ENCODE measurements around the gene MED15.

Gene MED15

DNA sequence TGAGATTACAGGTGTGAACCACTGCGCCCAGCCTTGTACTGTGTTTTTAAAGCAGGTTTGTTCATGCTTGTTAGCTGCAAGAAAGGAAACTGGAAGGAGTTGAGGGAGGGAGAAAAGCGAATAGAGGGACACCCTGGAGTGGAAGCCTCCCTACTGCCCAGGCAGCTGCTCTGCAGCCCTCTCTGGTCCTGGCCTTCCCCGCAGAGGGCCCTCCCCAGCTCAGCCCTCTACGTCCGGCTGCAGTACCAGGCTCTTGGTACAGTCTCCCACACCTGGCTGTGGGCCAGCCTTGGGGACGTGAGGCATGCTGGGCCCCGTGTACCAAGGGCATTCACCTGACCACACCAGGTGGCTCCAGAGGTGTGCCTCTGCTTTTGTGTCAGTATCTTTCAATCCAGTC lies 70.8 kb downstream of the MED15 start:
- no peak for TF ChIP-seq CTCF (IDR thresholded peaks at IDR 0.05; ENCODE audit: control extremely low read depth, extremely low read depth, low read depth, missing control alignments)
- POLR2A ChIA-PET = no interaction called here
- DNase-seq (ENCODE audit: extremely low spot score) = no peak
- CTCF ChIA-PET = interaction anchor here (10.6 kb wide), 1 partner anchor 15 kb away, joined by 85 read pairs; no protein-coding TSS in a partner anchor

- no peak for TF ChIP-seq CTCF (IDR thresholded peaks at IDR 0.05; ENCODE audit: control extremely low read depth, extremely low read depth, low read depth, missing control alignments)
- POLR2A ChIA-PET = no interaction called here
- no peak for DNase-seq (ENCODE audit: extremely low spot score)
- CTCF ChIA-PET = interaction anchor here (1.5 to 10.6 kb wide), 2 partner anchors 16 to 29 kb away, joined by 3 to 85 read pairs; no protein-coding TSS in a partner anchor
Measured at GRCh38 chr22:20578707-20579106, 71.3 kb downstream of the MED15 start.

DNA sequence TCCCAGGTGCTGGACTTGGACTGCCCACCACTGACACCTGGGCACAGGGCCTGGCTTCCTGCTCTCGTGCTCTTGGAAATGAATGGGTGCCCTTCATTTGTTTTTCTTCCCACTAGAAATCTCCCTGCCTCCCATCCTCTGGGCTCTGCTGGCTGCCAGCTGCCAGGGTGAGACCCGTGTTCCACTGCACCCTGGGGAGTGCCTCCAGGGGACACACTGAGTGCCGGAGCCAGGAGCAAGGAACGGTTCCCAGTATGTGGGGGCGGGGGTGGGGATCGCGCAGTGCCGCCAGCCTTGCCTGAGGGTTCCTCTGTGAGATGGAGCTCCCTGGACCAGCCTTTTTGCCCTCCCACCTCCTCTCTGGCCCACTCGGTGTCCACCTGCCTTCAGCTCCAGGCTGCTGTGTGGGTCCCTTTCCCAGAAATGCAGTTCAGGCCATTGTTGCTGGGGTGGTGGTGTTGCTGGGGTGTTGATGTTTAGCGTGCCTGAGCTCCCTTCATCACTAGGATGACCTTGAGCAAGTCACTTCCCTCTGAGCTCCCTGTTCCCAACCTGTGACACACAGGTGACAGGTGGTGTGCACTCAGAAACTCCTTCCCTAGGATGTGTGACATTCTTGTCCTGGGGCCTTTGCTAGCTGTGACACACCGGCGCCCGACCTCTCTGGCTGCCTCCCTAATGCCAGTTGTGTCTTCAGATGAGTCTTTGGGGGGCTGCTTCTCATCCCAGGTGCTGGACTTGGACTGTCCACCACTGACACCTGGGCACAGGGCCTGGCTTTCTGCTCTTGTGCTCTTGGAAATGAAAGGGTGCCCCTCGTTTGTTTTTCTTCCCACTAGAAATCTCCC lies 72.1 kb downstream of the MED15 start:
- ChIA-PET CTCF (interaction anchor here (1.2 to 10.6 kb wide), 5 partner anchors 8 to 34 kb away, joined by 3 to 85 read pairs (median 4); no protein-coding TSS in a partner anchor), POLR2A (interaction anchor here (0.5 kb wide), 1 partner anchor 9 kb away, joined by 6 read pairs; no protein-coding TSS in a partner anchor)
- no peak for DNase-seq (ENCODE audit: extremely low spot score)
- no peak for TF ChIP-seq CTCF (IDR thresholded peaks at IDR 0.05; ENCODE audit: control extremely low read depth, extremely low read depth, low read depth, missing control alignments)

GRCh38 chr22:20580179-20580578 lies 72.8 kb downstream of the MED15 start:
- no peak for TF ChIP-seq CTCF (IDR thresholded peaks at IDR 0.05; ENCODE audit: control extremely low read depth, extremely low read depth, low read depth, missing control alignments)
- DNase-seq (ENCODE audit: extremely low spot score) = no peak
- CTCF ChIA-PET = interaction anchor here (0.7 to 10.6 kb wide), 6 partner anchors 9 to 33 kb away, joined by 3 to 85 read pairs (median 4); no protein-coding TSS in a partner anchor
- POLR2A ChIA-PET = no interaction called here

GRCh38 chr22:20580611-20581502 lies 73.4 kb downstream of the MED15 start:
- CTCF ChIA-PET = interaction anchor here (0.7 to 10.6 kb wide), 4 partner anchors 10 to 28 kb away, joined by 3 to 85 read pairs (median 7); no protein-coding TSS in a partner anchor
- DNase-seq (ENCODE audit: extremely low spot score) = no peak
- POLR2A ChIA-PET = no interaction called here
- TF ChIP-seq CTCF (IDR thresholded peaks at IDR 0.05; ENCODE audit: control extremely low read depth, extremely low read depth, low read depth, missing control alignments) = no peak

GRCh38 chr22:20581503-20582170 lies 74.2 kb downstream of the MED15 start:
- no peak for DNase-seq (ENCODE audit: extremely low spot score)
- no peak for TF ChIP-seq CTCF (IDR thresholded peaks at IDR 0.05; ENCODE audit: control extremely low read depth, extremely low read depth, low read depth, missing control alignments)
- ChIA-PET POLR2A (no interaction called here), CTCF (interaction anchor here (1.6 kb wide), 1 partner anchor 29 kb away, joined by 3 read pairs; no protein-coding TSS in a partner anchor)

Measured in GM10248 (cell line).